ENCODE data around the gene C1QTNF1. TPM values are rescaled to one million over a fixed set of nuclear protein-coding genes. Genes with fewer than 3 reads are reported as not detected.

C1QTNF1 gene
- total and polyA plus RNA-seq, 2 donors (not counting 3 experiments of a cell fraction or from before 2014, with no cell fraction given), result 2.5 to 4.0 TPM

- Histone ChIP-seq H3K36me3 (ENCODE audit: control insufficient read depth in 2 of 2, extremely low read depth in 1 of 2, insufficient read depth in 2 of 2, low read length in 2 of 2) (peaks cover 10 to 44% of the 10 kb centered on the region in 2 experiments), H3K79me2 (ENCODE audit: control insufficient read depth, insufficient read depth, low read length) (peaks cover 45% of the 10 kb centered on the region), H3K9ac (replicated peaks; ENCODE audit: extremely low read depth, insufficient read depth, low read length) (no peak overlapping the region), H4K20me1 (replicated peaks; ENCODE audit: control insufficient read depth, extremely low read depth, insufficient read depth, low read length) (no peaks in the 10 kb centered on the region), H3K9me3 (replicated peaks; ENCODE audit: control insufficient read depth, insufficient read depth, low read length) (no peaks in the 10 kb centered on the region), H3K4me1 (ENCODE audit: control insufficient read depth, extremely low read depth, insufficient read depth, low read length) (peaks cover 14% of the 10 kb centered on the region), H3K27me3 (ENCODE audit: control insufficient read depth in 2 of 2, insufficient read depth in 2 of 2, low read length in 2 of 2) (no peaks in the 10 kb centered on the region), H3K4me3 (replicated peaks in 1 of 3; ENCODE audit: insufficient read depth in 1 of 3, low read depth in 1 of 3, low read length in 3 of 3) (no peak overlapping the region), H3K4me2 (ENCODE audit: insufficient read depth, low read length) (no peak overlapping the region), H3K9me1 (replicated peaks; ENCODE audit: control insufficient read depth, extremely low read depth, insufficient read depth, low read length) (no peaks in the 10 kb centered on the region), H2AFZ (ENCODE audit: low read depth, low read length) (no peak overlapping the region), H3K27ac (ENCODE audit: insufficient read depth, low read depth, low read length) (no peak overlapping the region)
- ChIA-PET CTCF (interaction anchor here (0.9 to 1.8 kb wide), 3 partner anchors 8 to 32 kb away, joined by 3 to 10 read pairs (median 9); no protein-coding TSS in a partner anchor), POLR2A (no interaction called here)
- TF ChIP-seq JUN (IDR thresholded peaks at IDR 0.05; ENCODE audit: borderline replicate concordance, insufficient read depth, insufficient read length, low read depth), result no peak
- no peak for TF ChIP-seq POLR2A (IDR thresholded peaks at IDR 0.05; ENCODE audit: low read depth, low read length)
- TF ChIP-seq MYC (IDR thresholded peaks at IDR 0.05; ENCODE audit: low read depth, low read length), result no peak
- TF ChIP-seq, protein P1, sequence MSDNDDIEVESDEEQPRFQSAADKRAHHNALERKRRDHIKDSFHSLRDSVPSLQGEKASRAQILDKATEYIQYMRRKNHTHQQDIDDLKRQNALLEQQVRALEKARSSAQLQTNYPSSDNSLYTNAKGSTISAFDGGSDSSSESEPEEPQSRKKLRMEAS (IDR thresholded peaks at IDR 0.05; ENCODE audit: insufficient read depth, insufficient read length), result no peak
- no peak for TF ChIP-seq GATA2 (IDR thresholded peaks at IDR 0.05; ENCODE audit: insufficient read depth, insufficient read length, low read depth, low read length)
- TF ChIP-seq FOS (IDR thresholded peaks at IDR 0.05; ENCODE audit: borderline replicate concordance, insufficient read depth, low read length), result no peak
- TF ChIP-seq POLR2AphosphoS5 (IDR thresholded peaks at IDR 0.05; ENCODE audit: insufficient read depth, low read depth, low read length), result no peak
- TF ChIP-seq, protein P2, sequence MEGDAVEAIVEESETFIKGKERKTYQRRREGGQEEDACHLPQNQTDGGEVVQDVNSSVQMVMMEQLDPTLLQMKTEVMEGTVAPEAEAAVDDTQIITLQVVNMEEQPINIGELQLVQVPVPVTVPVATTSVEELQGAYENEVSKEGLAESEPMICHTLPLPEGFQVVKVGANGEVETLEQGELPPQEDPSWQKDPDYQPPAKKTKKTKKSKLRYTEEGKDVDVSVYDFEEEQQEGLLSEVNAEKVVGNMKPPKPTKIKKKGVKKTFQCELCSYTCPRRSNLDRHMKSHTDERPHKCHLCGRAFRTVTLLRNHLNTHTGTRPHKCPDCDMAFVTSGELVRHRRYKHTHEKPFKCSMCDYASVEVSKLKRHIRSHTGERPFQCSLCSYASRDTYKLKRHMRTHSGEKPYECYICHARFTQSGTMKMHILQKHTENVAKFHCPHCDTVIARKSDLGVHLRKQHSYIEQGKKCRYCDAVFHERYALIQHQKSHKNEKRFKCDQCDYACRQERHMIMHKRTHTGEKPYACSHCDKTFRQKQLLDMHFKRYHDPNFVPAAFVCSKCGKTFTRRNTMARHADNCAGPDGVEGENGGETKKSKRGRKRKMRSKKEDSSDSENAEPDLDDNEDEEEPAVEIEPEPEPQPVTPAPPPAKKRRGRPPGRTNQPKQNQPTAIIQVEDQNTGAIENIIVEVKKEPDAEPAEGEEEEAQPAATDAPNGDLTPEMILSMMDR (IDR thresholded peaks at IDR 0.05; ENCODE audit: extremely low read depth in 1 of 2, insufficient read depth in 1 of 2, low read depth in 1 of 2, low read length in 2 of 2), result no peak
- no peak for FAIRE-seq
- dilution Hi-C loops (cut with MboI; ENCODE audit: extremely low pct_ligation_motif_present, low sequenced_read_pairs), result no loop called here
- BruUV-seq (replicated peaks), result no TSS peak
- intact Hi-C loops (cut with micrococcal nuclease), result no loop called here
- no peak for DNase-seq (ENCODE audit: low read depth, low spot score)
These were observed 28.8 kb upstream of the C1QTNF1 start for GRCh38 chr17:78995022-78995760.
